ENCODE data around the gene UQCC3. TPM values are rescaled to one million over a fixed set of nuclear protein-coding genes. Genes with fewer than 3 reads are reported as not detected.

UQCC3 gene
- total RNA-seq, 1 experiment from 2014 or later: 17.9 TPM

GRCh38 chr11:62665075-62665598, 6.3 kb upstream of the UQCC3 start, which contains the start of the genes C11orf98 and CSKMT:
C11orf98 (minus strand) TSS chr11:62665210; CDS start chr11:62665169, 41 bp downstream.
CSKMT (plus strand) TSS chr11:62665312; CDS start chr11:62665880, 568 bp downstream.
- Histone ChIP-seq H3K9ac (ENCODE audit: low read length) (peak within 1 kb of the TSS; percentile 100), H2AFZ (ENCODE audit: low read depth, low read length, poor library complexity, severe bottlenecking) (no peak within 1 kb of the TSS), H3K79me2 (ENCODE audit: insufficient read depth, low read length) (peaks cover 56% of the 10 kb centered on the region), H3K27me3 (ENCODE audit: insufficient read depth, low read length) (no peaks in the 10 kb centered on the region), H3K4me2 (ENCODE audit: low read length) (peak within 1 kb of the TSS; percentile 98), H3K4me1 (ENCODE audit: control insufficient read depth in 1 of 2, insufficient read depth in 2 of 2, low read length in 2 of 2) (peaks cover 24 to 43% of the 10 kb centered on the region in 2 experiments; a peak in 3 of 4 replicates), H3K4me3 (replicated peaks in 1 of 2; ENCODE audit: low read depth in 1 of 2, low read length in 2 of 2) (peak within 1 kb of the TSS; percentile 99), H3K9me3 (ENCODE audit: control insufficient read depth in 1 of 2, insufficient read depth in 1 of 2, low read depth in 1 of 2, low read length in 2 of 2) (no peaks in the 10 kb centered on the region), H4K20me1 (ENCODE audit: insufficient read depth) (no peaks in the 10 kb centered on the region), H3K9me2 (ENCODE audit: insufficient read depth) (no peaks in the 10 kb centered on the region), H3K27ac (ENCODE audit: low read depth, low read length) (peak within 1 kb of the TSS; percentile 96), H3K36me3 (ENCODE audit: control insufficient read depth in 1 of 2, insufficient read depth in 2 of 2, low read length in 2 of 2) (peaks cover 11 to 32% of the 10 kb centered on the region in 2 experiments; a peak in 3 of 4 replicates)
- ATAC-seq: peak; percentile 81
- ChIA-PET POLR2A (interaction anchor here (0.7 to 8.9 kb wide), 40 partner anchors 9 to 1523 kb away, joined by 3 to 195 read pairs (median 5); partner anchors contain the start of genes B3GAT3, EEF1G, GANAB and HNRNPUL2), RAD21 (ENCODE audit: low non-redundant PET in 1 of 2, low total read pairs in 2 of 2, uncharacterized antibody in 2 of 2, unreplicated experiment in 2 of 2) (interaction anchor here in 1 of 2 experiments (1.7 kb wide), 1 partner anchor 12 kb away, joined by 6 read pairs; the partner anchor contains the start of gene INTS5), CTCF (interaction anchor here (0.6 to 1.9 kb wide), 8 partner anchors 10 to 327 kb away, joined by 3 to 6 read pairs (median 4); partner anchors contain the start of genes INTS5 and TUT1)
- BruUV-seq (replicated peaks): TSS peak; percentile 85
- peak; percentile 84 for DNase-seq (ENCODE audit: low read depth, low spot score)
- intact Hi-C loops (cut with micrococcal nuclease): no loop called here
- TF ChIP-seq ZFX (IDR thresholded peaks at IDR 0.05): peak; percentile 70; the same call in 1 of the 2 replicates
- peak; percentile 99 for TF ChIP-seq POLR2A (IDR thresholded peaks at IDR 0.05; ENCODE audit: borderline replicate concordance, extremely low read depth, insufficient read depth, insufficient read length)
- TF ChIP-seq POLR2AphosphoS5 (IDR thresholded peaks at IDR 0.05; ENCODE audit: low read depth, low read length): peak; percentile 100
- TF ChIP-seq YY1 (IDR thresholded peaks at IDR 0.05; ENCODE audit: extremely low read depth, insufficient replicate concordance, low read depth, low read length): peak; percentile 82
- TF ChIP-seq MAX (IDR thresholded peaks at IDR 0.05): no peak

- no peaks in the 10 kb centered on the region for H3K27me3 ChIP-seq (ENCODE audit: insufficient read depth, low read length)
- H4K20me1 ChIP-seq (ENCODE audit: insufficient read depth): no peaks in the 10 kb centered on the region
- ChIA-PET CTCF (interaction anchor here (0.6 to 1.9 kb wide), 7 partner anchors 11 to 327 kb away, joined by 3 to 6 read pairs (median 4); partner anchors contain the start of genes INTS5 and TUT1), POLR2A (interaction anchor here (0.7 to 8.9 kb wide), 33 partner anchors 9 to 1523 kb away, joined by 3 to 195 read pairs (median 6); partner anchors contain the start of genes B3GAT3, EEF1G, GANAB and HNRNPUL2), RAD21 (ENCODE audit: low non-redundant PET in 1 of 2, low total read pairs in 2 of 2, uncharacterized antibody in 2 of 2, unreplicated experiment in 2 of 2) (interaction anchor here in 1 of 2 experiments (1.7 kb wide), 1 partner anchor 13 kb away, joined by 6 read pairs; the partner anchor contains the start of gene INTS5)
- H3K36me3 ChIP-seq (ENCODE audit: control insufficient read depth in 1 of 2, insufficient read depth in 2 of 2, low read length in 2 of 2): peaks cover 11 to 32% of the 10 kb centered on the region in 2 experiments; a peak in 3 of 4 replicates
- intact Hi-C loops (cut with micrococcal nuclease): no loop called here
- BruUV-seq (replicated peaks): no TSS peak
- peak overlapping the region; percentile 98 for H3K4me2 ChIP-seq (ENCODE audit: low read length)
- peak overlapping the region; percentile 100 for H3K9ac ChIP-seq (ENCODE audit: low read length)
- H3K79me2 ChIP-seq (ENCODE audit: insufficient read depth, low read length): peaks cover 62% of the 10 kb centered on the region
- no peaks in the 10 kb centered on the region for H3K9me2 ChIP-seq (ENCODE audit: insufficient read depth)
- H3K4me1 ChIP-seq (ENCODE audit: control insufficient read depth in 1 of 2, insufficient read depth in 2 of 2, low read length in 2 of 2): peaks cover 29 to 49% of the 10 kb centered on the region in 2 experiments; a peak in 3 of 4 replicates
- no peak for TF ChIP-seq EGR1 (IDR thresholded peaks at IDR 0.05; ENCODE audit: low read depth)
- TF ChIP-seq POLR2A (IDR thresholded peaks at IDR 0.05; ENCODE audit: borderline replicate concordance, extremely low read depth, insufficient read depth, insufficient read length): peak; percentile 29
- TF ChIP-seq POLR2AphosphoS5 (IDR thresholded peaks at IDR 0.05; ENCODE audit: low read depth, low read length): peak; percentile 54; the same call in 1 of the 2 replicates
- TF ChIP-seq ZFX (IDR thresholded peaks at IDR 0.05): 0 out of 2 replicates have a peak, but pooled peaks have one; percentile 0
- DNase-seq (ENCODE audit: low read depth, low spot score) (no peak), ATAC-seq (peak; percentile 12)
- no peaks in the 10 kb centered on the region for H3K9me3 ChIP-seq (ENCODE audit: control insufficient read depth in 1 of 2, insufficient read depth in 1 of 2, low read depth in 1 of 2, low read length in 2 of 2)
- H2AFZ ChIP-seq (ENCODE audit: low read depth, low read length, poor library complexity, severe bottlenecking): no peak overlapping the region
- peak overlapping the region; percentile 96 for H3K27ac ChIP-seq (ENCODE audit: low read depth, low read length)
- H3K4me3 ChIP-seq (replicated peaks in 1 of 2; ENCODE audit: low read depth in 1 of 2, low read length in 2 of 2): peak overlapping the region; percentile 99
Observed at GRCh38 chr11:62665599-62666258, 5.7 kb upstream of the UQCC3 start.

Data from HCT116 (cell line).